K562 (cell line): ENCODE measurements around the gene FGF12. TPM values are rescaled to one million over a fixed set of nuclear protein-coding genes. Genes with fewer than 3 reads are reported as not detected.

Experiments
- ATAC-seq: fragments of 200-7000 bp; cut with Tn5 transposase; 3 replicates; pipeline ENCODE4 v1.9.1; 2020; ENCODE audit warnings: moderate library complexity
- BruUV-seq: library from RNA; stranded (reverse); fragments of 400-500 nt; replicated peaks from 2 replicates; lab custom pipeline; 2021; lab: Mats Ljungman, UMichigan
- CTCF ChIA-PET: fragments of 300-600 bp; formaldehyde crosslinking; extraction: SDS; loops from one replicate; lab custom pipeline; 2021; ENCODE audit warnings: low intra/inter-chr PET ratio; lab: Yijun Ruan, JAX
- POLR2A ChIA-PET: fragments of 300-600, 350-650 bp; sonication (Branson Sonifier 250); formaldehyde crosslinking; extraction: SDS; loops from one replicate; lab custom pipeline; 2021; ENCODE audit warnings: antibody characterized with exemption, inconsistent platforms; lab: Yijun Ruan, JAX
- DNase-seq, 4 experiments: peaks; one replicate each; pipeline versions ENCODE4 v3.0.0 to v3.0.0-alpha.2; 2011 to 2018; ENCODE audit warnings: low spot score in 3 of 4, mixed read lengths in 3 of 4; ENCODE audit errors: extremely low read depth in 1 of 4
- FAIRE-seq: peaks from 2 replicates; lab custom pipeline; 2011; peaks lifted over from hg19 to GRCh38; lab: Jason Lieb, UNC
- H2AFZ ChIP-seq: 2 replicates; pipeline ENCODE4 v1.6.0; 2011; ENCODE audit warnings: low read depth, low read length, control low read depth, inconsistent platforms
- H3K27ac ChIP-seq: fragments of 200-600 bp; 3 replicates; pipeline ENCODE4 v1.8.0; 2011; ENCODE audit warnings: low read depth, mild to moderate bottlenecking, control low read depth, inconsistent platforms, low read length, moderate library complexity, mixed read lengths; ENCODE audit errors: extremely low read depth
- H3K27me3 ChIP-seq, 2 experiments: fragments of 300-600 bp in 1 of 2; 2 replicates in 1 of 2; 3 replicates in 1 of 2; pipeline versions ENCODE4 v1.6.0 to v1.8.0; 2011; ENCODE audit warnings: inconsistent platforms in 2 of 2, low read length in 2 of 2, mild to moderate bottlenecking in 1 of 2, mixed read lengths in 1 of 2, moderate library complexity in 1 of 2; ENCODE audit not compliant: control insufficient read depth in 2 of 2, insufficient read depth in 2 of 2
- H3K36me3 ChIP-seq: fragments of 300-600 bp; 3 replicates; pipeline ENCODE4 v1.8.0; 2011; ENCODE audit warnings: mild to moderate bottlenecking, low read length, inconsistent platforms; ENCODE audit not compliant: control insufficient read depth, insufficient read depth
- H3K4me1 ChIP-seq, 2 experiments: fragments of 200-600 bp in 1 of 2; replicated peaks in 1 of 2; 2 replicates in 1 of 2; 3 replicates in 1 of 2; pipeline versions ENCODE4 v1.5.1 to v1.8.0; 2011; ENCODE audit warnings: inconsistent platforms in 2 of 2, low read length in 2 of 2, mild to moderate bottlenecking in 1 of 2, mixed read lengths in 1 of 2, moderate library complexity in 1 of 2; ENCODE audit not compliant: control insufficient read depth in 2 of 2, insufficient read depth in 2 of 2
- H3K4me2 ChIP-seq: 2 replicates; pipeline ENCODE4 v1.6.1; 2011; ENCODE audit warnings: low read length, control low read depth, inconsistent platforms, mixed read lengths; ENCODE audit not compliant: insufficient read depth
- H3K4me3 ChIP-seq: fragments of 200-600 bp; sonication (generic), shearing (Covaris generic); 2 replicates; pipeline ENCODE4 v1.5.1; 2016; ENCODE audit warnings: control low read depth, inconsistent platforms
- H3K79me2 ChIP-seq: fragments of 200-600 bp; 3 replicates; pipeline ENCODE4 v1.8.0; 2011; ENCODE audit warnings: low read length, inconsistent platforms; ENCODE audit not compliant: control insufficient read depth, insufficient read depth
- H3K9ac ChIP-seq, 2 experiments: 2 replicates each; pipeline versions ENCODE4 v1.6.0 to v1.6.1; 2011; ENCODE audit warnings: low read depth in 2 of 2, low read length in 2 of 2, control low read depth in 1 of 2, inconsistent platforms in 1 of 2, mild to moderate bottlenecking in 1 of 2, mixed read lengths in 1 of 2; ENCODE audit not compliant: insufficient read depth in 1 of 2
- H3K9me1 ChIP-seq: one replicate; pipeline ENCODE4 v1.6.0; 2011; ENCODE audit warnings: inconsistent platforms, mild to moderate bottlenecking, low read length, moderate library complexity; ENCODE audit not compliant: control insufficient read depth, insufficient read depth
- H3K9me3 ChIP-seq: replicated peaks from 2 replicates; pipeline ENCODE4 v1.5.1; 2011; ENCODE audit warnings: low read depth, low read length, inconsistent platforms; ENCODE audit not compliant: control insufficient read depth, insufficient read depth
- H4K20me1 ChIP-seq: replicated peaks from 2 replicates; pipeline ENCODE4 v1.6.1; 2011; ENCODE audit warnings: low read length, inconsistent platforms, mixed read lengths; ENCODE audit not compliant: control insufficient read depth, insufficient read depth
- CBFA2T3 ChIP-seq: fragments of 450-650 bp; IDR thresholded peaks from 2 replicates; pipeline ENCODE4 v1.6.1; 2017
- DMBX1 ChIP-seq: fragments of 250-450 bp; sonication (Bioruptor Pico); IDR thresholded peaks from 2 replicates; pipeline ENCODE4 v1.8.0; 2022; ENCODE audit warnings: inconsistent platforms, mild to moderate bottlenecking, moderate library complexity, borderline replicate concordance
- ELF2 ChIP-seq: fragments of 250-450 bp; sonication (Bioruptor Pico); IDR thresholded peaks from 2 replicates; pipeline ENCODE4 v1.5.0; 2021; ENCODE audit warnings: mild to moderate bottlenecking
- HES1 ChIP-seq: fragments of 450-650 bp; IDR thresholded peaks from 2 replicates; pipeline ENCODE4 v1.6.1; 2016; ENCODE audit warnings: low read depth, mild to moderate bottlenecking, moderate library complexity
- MAFF ChIP-seq: IDR thresholded peaks from 2 replicates; pipeline ENCODE4 v1.6.1; 2012; ENCODE audit warnings: low read length, improper control_type of control experiment
- MCM7 ChIP-seq, 2 experiments: fragments of 450-650 bp; IDR thresholded peaks; 2 replicates each; pipeline ENCODE4 v1.6.1; 2016 to 2018
- NCOA4 ChIP-seq: fragments of 450-650 bp; IDR thresholded peaks from 2 replicates; pipeline ENCODE4 v1.6.1; 2018; ENCODE audit warnings: mild to moderate bottlenecking; ENCODE audit not compliant: partially characterized antibody
- POLR2B ChIP-seq: fragments of 450-650 bp; IDR thresholded peaks from 2 replicates; pipeline ENCODE4 v1.6.1; 2018; ENCODE audit warnings: low read depth; ENCODE audit not compliant: partially characterized antibody
- THRAP3 ChIP-seq: fragments of 450-650 bp; IDR thresholded peaks from 2 replicates; pipeline ENCODE4 v1.6.1; 2016; ENCODE audit warnings: mild to moderate bottlenecking, inconsistent platforms, borderline replicate concordance
- ZC3H8 ChIP-seq: fragments of 450-650 bp; IDR thresholded peaks from 2 replicates; pipeline ENCODE4 v1.6.1; 2017
- ZFPM2 ChIP-seq: fragments of 250-450 bp; sonication (Bioruptor Pico); IDR thresholded peaks from 2 replicates; pipeline ENCODE4 v1.5.1; 2022; ENCODE audit warnings: mild to moderate bottlenecking
- ZNF140 ChIP-seq: fragments of 250-450 bp; sonication (Bioruptor Pico); IDR thresholded peaks from 2 replicates; pipeline ENCODE4 v1.8.0; 2021; ENCODE audit warnings: moderate library complexity, mild to moderate bottlenecking, inconsistent platforms
- ZNF274 ChIP-seq: IDR thresholded peaks from 2 replicates; pipeline ENCODE4 v1.6.1; 2011; ENCODE audit warnings: low read depth, mild to moderate bottlenecking, low read length, moderate library complexity, borderline replicate concordance
- ZNF431 ChIP-seq: sonication (generic); formaldehyde crosslinking; IDR thresholded peaks from 2 replicates; pipeline ENCODE4 v1.8.0; 2022; ENCODE audit warnings: mild to moderate bottlenecking, missing genetic modification reagents
- WGBS: fragments of 100-300 bp; shearing (Covaris generic); methylation state at CpG from one replicate; pipeline ENCODE4 v1.1.6; 2016; ENCODE audit warnings: low coverage, mixed read lengths; ENCODE audit not compliant: insufficient coverage; ENCODE audit errors: missing lambda C conversion rate; 5-methylcytosine and 5-hydroxymethylcytosine counted together
- in situ Hi-C: fragments of 300-500 bp; cut with MboI; formaldehyde crosslinking; loops from 4 replicates; pipeline ENCODE4 v1.15.0; 2018; ENCODE audit warnings: inconsistent platforms, mixed read lengths
- intact Hi-C: fragments of 100-400 bp; cut with micrococcal nuclease; formaldehyde crosslinking; loops from 2 replicates; pipeline ENCODE4 v1.14.2; 2022
- polyA plus RNA-seq, 8 experiments: library from polyadenylated mRNA; depleted of rRNA in 4 of 8; stranded (reverse) in 5 of 8; unstranded in 3 of 8; fragments of >200 nt; fragmentation: Nextera tagmentation in 2 of 8; fragmentation: Illumina TruSeq in 1 of 8; extraction: Ambion mirVana in 2 of 8; extraction: Trizol in 1 of 8; gene quantifications; 2 replicates each; pipeline versions ENCODE4 v1.2.1 to v1.2.3, GENCODE V29; 2011 to 2014; ENCODE audit warnings: inconsistent platforms in 1 of 8, missing spikeins in 1 of 8
- total RNA-seq, 7 experiments: library from RNA; depleted of rRNA in 6 of 7; stranded (reverse); fragments of >200 nt in 6 of 7; fragmentation: Illumina TruSeq in 2 of 7; extraction: Trizol in 2 of 7; gene quantifications; 2 replicates each; pipeline versions ENCODE4 v1.2.1 to v1.2.3, GENCODE V29; 2011 to 2021; ENCODE audit warnings: low replicate concordance in 1 of 7
- TF ChIP-seq, protein P1 (sequence below): fragments of 250-450 bp; sonication (Bioruptor Pico); IDR thresholded peaks from 2 replicates; pipeline ENCODE4 v1.8.0; 2022; ENCODE audit warnings: inconsistent platforms, mild to moderate bottlenecking, moderate library complexity, borderline replicate concordance
- TF ChIP-seq, protein P2 (sequence below): sonication (generic); IDR thresholded peaks from 2 replicates; pipeline ENCODE4 v1.6.1; 2016

Gene FGF12
- total and polyA plus RNA-seq, 9 of the 15 experiments (the other 6 are each of a cell fraction or from before 2014, with no cell fraction given), result not detected

- Histone ChIP-seq H3K27ac (no peak overlapping the region), H3K9ac (no peak overlapping the region), H2AFZ (no peak overlapping the region), H3K9me3 (0 out of 2 replicates have a peak, but pooled peaks cover 2% of the 10 kb centered on the region), H3K4me2 (no peak overlapping the region), H3K36me3 (no peaks in the 10 kb centered on the region), H3K9me1 (no peaks in the 10 kb centered on the region), H3K4me3 (no peak overlapping the region), H3K4me1 (no peaks in the 10 kb centered on the region), H3K27me3 (no peaks in the 10 kb centered on the region), H4K20me1 (no peaks in the 10 kb centered on the region), H3K79me2 (no peaks in the 10 kb centered on the region)
- FAIRE-seq (no peak), ATAC-seq (no peak), DNase-seq (no peak)
- intact Hi-C loops (no loop called here), in situ Hi-C loops (no loop called here)
- ChIA-PET CTCF (no interaction called here), POLR2A (no interaction called here)
- TF ChIP-seq ZFPM2 (CRISPR knock-in tag), result no peak
- TF ChIP-seq POLR2B, result no peak
- no peak for TF ChIP-seq HES1
- WGBS, result 4% methylated on average over 4 of the region's 4 CpGs
- BruUV-seq, result no TSS peak
These were observed 620.8 kb downstream of the FGF12 start for GRCh38 chr3:192106543-192106942.

DNA sequence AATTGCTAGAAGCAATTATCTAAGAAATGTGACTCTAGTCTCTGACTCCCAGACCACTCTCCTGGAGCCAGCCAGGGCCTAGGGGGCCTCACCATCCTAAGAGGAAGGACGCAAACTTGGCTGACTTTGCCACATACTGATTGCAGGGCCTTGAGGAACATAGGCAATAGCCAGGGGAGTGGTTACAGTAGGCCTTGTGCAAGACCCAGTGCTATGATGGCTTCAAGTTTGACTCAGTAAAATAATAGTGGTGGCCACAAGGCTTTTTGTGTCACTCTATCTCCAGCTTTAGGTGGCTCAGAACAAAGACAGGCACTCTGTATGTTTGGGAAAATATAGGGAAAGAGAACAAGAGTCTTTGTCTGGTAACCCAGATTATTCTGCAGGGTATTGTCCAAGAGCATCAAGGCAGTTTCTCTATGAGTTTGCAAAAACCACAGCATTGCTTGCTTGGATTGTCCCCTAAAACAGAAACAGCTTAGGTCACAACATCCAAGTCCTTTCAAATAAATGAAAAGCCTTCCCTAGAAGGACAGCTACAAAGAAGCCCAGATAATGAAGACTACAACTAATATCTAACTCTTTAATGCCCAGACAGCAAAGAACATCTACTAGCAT lies 634.8 kb downstream of the FGF12 start:
- CTCF ChIA-PET, result no interaction called here
- no peaks in the 10 kb centered on the region for H3K79me2 ChIP-seq
- DNase-seq (no peak), ATAC-seq (no peak), FAIRE-seq (no peak)
- no peaks in the 10 kb centered on the region for H3K9me1 ChIP-seq
- H3K27ac ChIP-seq, result no peak overlapping the region
- no peak overlapping the region for H2AFZ ChIP-seq
- no peaks in the 10 kb centered on the region for H4K20me1 ChIP-seq
- no TSS peak for BruUV-seq
- 0% methylated on average over 1 of the region's 1 CpG for WGBS
- in situ Hi-C loops (no loop called here), intact Hi-C loops (no loop called here)
- H3K9ac ChIP-seq, result no peak overlapping the region
- H3K9me3 ChIP-seq, result no peaks in the 10 kb centered on the region
- no peaks in the 10 kb centered on the region for H3K4me1 ChIP-seq
- H3K4me3 ChIP-seq, result no peak overlapping the region
- POLR2A ChIA-PET, result no interaction called here
- no peak overlapping the region for H3K4me2 ChIP-seq
- no peaks in the 10 kb centered on the region for H3K36me3 ChIP-seq
- no peaks in the 10 kb centered on the region for H3K27me3 ChIP-seq
- TF ChIP-seq, protein P1, sequence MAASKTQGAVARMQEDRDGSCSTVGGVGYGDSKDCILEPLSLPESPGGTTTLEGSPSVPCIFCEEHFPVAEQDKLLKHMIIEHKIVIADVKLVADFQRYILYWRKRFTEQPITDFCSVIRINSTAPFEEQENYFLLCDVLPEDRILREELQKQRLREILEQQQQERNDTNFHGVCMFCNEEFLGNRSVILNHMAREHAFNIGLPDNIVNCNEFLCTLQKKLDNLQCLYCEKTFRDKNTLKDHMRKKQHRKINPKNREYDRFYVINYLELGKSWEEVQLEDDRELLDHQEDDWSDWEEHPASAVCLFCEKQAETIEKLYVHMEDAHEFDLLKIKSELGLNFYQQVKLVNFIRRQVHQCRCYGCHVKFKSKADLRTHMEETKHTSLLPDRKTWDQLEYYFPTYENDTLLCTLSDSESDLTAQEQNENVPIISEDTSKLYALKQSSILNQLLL, result no peak
- no peak for TF ChIP-seq THRAP3
- TF ChIP-seq ZNF431 (CRISPR knock-in tag), result no peak
- TF ChIP-seq ZC3H8, result no peak
- no peak for TF ChIP-seq ZNF140
- no peak for TF ChIP-seq DMBX1 (CRISPR knock-in tag)
- TF ChIP-seq, protein P2, sequence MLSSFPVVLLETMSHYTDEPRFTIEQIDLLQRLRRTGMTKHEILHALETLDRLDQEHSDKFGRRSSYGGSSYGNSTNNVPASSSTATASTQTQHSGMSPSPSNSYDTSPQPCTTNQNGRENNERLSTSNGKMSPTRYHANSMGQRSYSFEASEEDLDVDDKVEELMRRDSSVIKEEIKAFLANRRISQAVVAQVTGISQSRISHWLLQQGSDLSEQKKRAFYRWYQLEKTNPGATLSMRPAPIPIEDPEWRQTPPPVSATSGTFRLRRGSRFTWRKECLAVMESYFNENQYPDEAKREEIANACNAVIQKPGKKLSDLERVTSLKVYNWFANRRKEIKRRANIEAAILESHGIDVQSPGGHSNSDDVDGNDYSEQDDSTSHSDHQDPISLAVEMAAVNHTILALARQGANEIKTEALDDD, result no peak
- TF ChIP-seq MCM7 (IDR thresholded peaks at IDR 0.05), result no peak
- no peak for TF ChIP-seq ZNF274
- TF ChIP-seq MAFF, result no peak
- no peak for TF ChIP-seq ELF2 (CRISPR knock-in tag)
- TF ChIP-seq NCOA4, result no peak
- TF ChIP-seq CBFA2T3, result no peak
